ENCODE measurements around the gene ATAD3B.

The ATAD3B gene

GRCh38 chr1:1471389-1472052 lies at the start of gene ATAD3B:
TSS of gene ATAD3B (plus strand) at chr1:1471765. CDS start at chr1:1471885, 120 bp downstream.
- DNase-seq (ENCODE audit: low read depth, low spot score), result peak; percentile 81
- Histone ChIP-seq H3K4me3 (ENCODE audit: insufficient read length, low read depth) (peak within 1 kb of the TSS; percentile 78), H3K27me3 (ENCODE audit: insufficient read depth, insufficient read length) (no peaks in the 10 kb centered on the region), H3K4me1 (ENCODE audit: insufficient read depth, insufficient read length) (peaks cover 2% of the 10 kb centered on the region), H3K9me3 (ENCODE audit: insufficient read depth, low read length) (no peaks in the 10 kb centered on the region), H3K36me3 (ENCODE audit: insufficient read depth, insufficient read length, low read length) (peaks cover 7% of the 10 kb centered on the region), H3K9ac (ENCODE audit: insufficient read length, low read depth) (peak within 1 kb of the TSS; percentile 85)
- TF ChIP-seq SUZ12 (IDR thresholded peaks at IDR 0.05; ENCODE audit: extremely low read depth, insufficient read depth, insufficient read length) (no peak), ZNF274 (IDR thresholded peaks at IDR 0.05; ENCODE audit: low read depth, low read length) (no peak), YY1 (IDR thresholded peaks at IDR 0.05; ENCODE audit: insufficient read depth, insufficient read length) (no peak)

- Histone ChIP-seq H3K9ac (ENCODE audit: insufficient read length, low read depth) (no peak overlapping the region), H3K9me3 (ENCODE audit: insufficient read depth, low read length) (no peaks in the 10 kb centered on the region), H3K4me1 (ENCODE audit: insufficient read depth, insufficient read length) (peaks cover 26% of the 10 kb centered on the region), H3K36me3 (ENCODE audit: insufficient read depth, insufficient read length, low read length) (no peaks in the 10 kb centered on the region), H3K27me3 (ENCODE audit: insufficient read depth, insufficient read length) (no peaks in the 10 kb centered on the region), H3K4me3 (ENCODE audit: insufficient read length, low read depth) (no peak overlapping the region)
- TF ChIP-seq ZNF274 (IDR thresholded peaks at IDR 0.05; ENCODE audit: low read depth, low read length), result no peak
- TF ChIP-seq YY1 (IDR thresholded peaks at IDR 0.05; ENCODE audit: insufficient read depth, insufficient read length), result no peak
- TF ChIP-seq SUZ12 (IDR thresholded peaks at IDR 0.05; ENCODE audit: extremely low read depth, insufficient read depth, insufficient read length), result no peak
- no peak for DNase-seq (ENCODE audit: low read depth, low spot score)
These were observed 49.6 kb upstream of the ATAD3B start for GRCh38 chr1:1421907-1422464.

- no peak for DNase-seq (ENCODE audit: low read depth, low spot score)
- Histone ChIP-seq H3K4me1 (ENCODE audit: insufficient read depth, insufficient read length) (peaks cover 26% of the 10 kb centered on the region), H3K27me3 (ENCODE audit: insufficient read depth, insufficient read length) (no peaks in the 10 kb centered on the region), H3K9me3 (ENCODE audit: insufficient read depth, low read length) (no peaks in the 10 kb centered on the region), H3K4me3 (ENCODE audit: insufficient read length, low read depth) (no peak overlapping the region), H3K9ac (ENCODE audit: insufficient read length, low read depth) (no peak overlapping the region), H3K36me3 (ENCODE audit: insufficient read depth, insufficient read length, low read length) (no peaks in the 10 kb centered on the region)
- no peak for TF ChIP-seq ZNF274 (IDR thresholded peaks at IDR 0.05; ENCODE audit: low read depth, low read length)
- no peak for TF ChIP-seq YY1 (IDR thresholded peaks at IDR 0.05; ENCODE audit: insufficient read depth, insufficient read length)
- no peak for TF ChIP-seq SUZ12 (IDR thresholded peaks at IDR 0.05; ENCODE audit: extremely low read depth, insufficient read depth, insufficient read length)
These were observed 48.9 kb upstream of the ATAD3B start for GRCh38 chr1:1422465-1423244.

- Histone ChIP-seq H3K36me3 (ENCODE audit: insufficient read depth, insufficient read length, low read length) (no peaks in the 10 kb centered on the region), H3K9me3 (ENCODE audit: insufficient read depth, low read length) (no peaks in the 10 kb centered on the region), H3K4me1 (ENCODE audit: insufficient read depth, insufficient read length) (peaks cover 26% of the 10 kb centered on the region), H3K4me3 (ENCODE audit: insufficient read length, low read depth) (no peak overlapping the region), H3K27me3 (ENCODE audit: insufficient read depth, insufficient read length) (no peaks in the 10 kb centered on the region), H3K9ac (ENCODE audit: insufficient read length, low read depth) (no peak overlapping the region)
- no peak for TF ChIP-seq SUZ12 (IDR thresholded peaks at IDR 0.05; ENCODE audit: extremely low read depth, insufficient read depth, insufficient read length)
- no peak for TF ChIP-seq ZNF274 (IDR thresholded peaks at IDR 0.05; ENCODE audit: low read depth, low read length)
- no peak for TF ChIP-seq YY1 (IDR thresholded peaks at IDR 0.05; ENCODE audit: insufficient read depth, insufficient read length)
- DNase-seq (ENCODE audit: low read depth, low spot score), result no peak
These were observed 48.3 kb upstream of the ATAD3B start for GRCh38 chr1:1423245-1423597.

- Histone ChIP-seq H3K9me3 (ENCODE audit: insufficient read depth, low read length) (no peaks in the 10 kb centered on the region), H3K27me3 (ENCODE audit: insufficient read depth, insufficient read length) (no peaks in the 10 kb centered on the region), H3K4me3 (ENCODE audit: insufficient read length, low read depth) (no peak overlapping the region), H3K36me3 (ENCODE audit: insufficient read depth, insufficient read length, low read length) (no peaks in the 10 kb centered on the region), H3K4me1 (ENCODE audit: insufficient read depth, insufficient read length) (peaks cover 17% of the 10 kb centered on the region), H3K9ac (ENCODE audit: insufficient read length, low read depth) (no peak overlapping the region)
- no peak for DNase-seq (ENCODE audit: low read depth, low spot score)
- TF ChIP-seq ZNF274 (IDR thresholded peaks at IDR 0.05; ENCODE audit: low read depth, low read length), result no peak
- no peak for TF ChIP-seq YY1 (IDR thresholded peaks at IDR 0.05; ENCODE audit: insufficient read depth, insufficient read length)
- TF ChIP-seq SUZ12 (IDR thresholded peaks at IDR 0.05; ENCODE audit: extremely low read depth, insufficient read depth, insufficient read length), result no peak
These were observed 46.9 kb upstream of the ATAD3B start for GRCh38 chr1:1424707-1425106.

GRCh38 chr1:1425426-1425752 lies 46.2 kb upstream of the ATAD3B start:
- DNase-seq (ENCODE audit: low read depth, low spot score), result no peak
- no peaks in the 10 kb centered on the region for H3K36me3 ChIP-seq (ENCODE audit: insufficient read depth, insufficient read length, low read length)
- no peak for TF ChIP-seq ZNF274 (IDR thresholded peaks at IDR 0.05; ENCODE audit: low read depth, low read length)
- TF ChIP-seq SUZ12 (IDR thresholded peaks at IDR 0.05; ENCODE audit: extremely low read depth, insufficient read depth, insufficient read length), result no peak
- TF ChIP-seq YY1 (IDR thresholded peaks at IDR 0.05; ENCODE audit: insufficient read depth, insufficient read length), result no peak
- no peaks in the 10 kb centered on the region for H3K9me3 ChIP-seq (ENCODE audit: insufficient read depth, low read length)
- H3K4me1 ChIP-seq (ENCODE audit: insufficient read depth, insufficient read length), result peaks cover 16% of the 10 kb centered on the region
- H3K4me3 ChIP-seq (ENCODE audit: insufficient read length, low read depth), result no peak overlapping the region
- H3K27me3 ChIP-seq (ENCODE audit: insufficient read depth, insufficient read length), result no peaks in the 10 kb centered on the region
- H3K9ac ChIP-seq (ENCODE audit: insufficient read length, low read depth), result no peak overlapping the region

Data from NT2/D1 (cell line).